Osteoblast (primary cell): ENCODE results near the gene HCLS1. TPM values are rescaled to one million over a fixed set of nuclear protein-coding genes. Genes with fewer than 3 reads are reported as not detected.

Experiments used
- DNase-seq: peaks from one replicate; pipeline ENCODE4 v3.0.0; 2011; ENCODE audit warnings: low spot score, mixed read lengths; ENCODE audit not compliant: insufficient read length; ENCODE audit errors: missing footprints
- H2AFZ ChIP-seq: 2 replicates; pipeline ENCODE4 v1.6.0; 2011; ENCODE audit warnings: mild to moderate bottlenecking, low read length
- H3K27ac ChIP-seq: 2 replicates; pipeline ENCODE4 v1.5.1; 2011; ENCODE audit warnings: mild to moderate bottlenecking, low read depth, low read length, moderate library complexity
- H3K27me3 ChIP-seq: 2 replicates; pipeline ENCODE4 v1.6.0; 2012; ENCODE audit warnings: mild to moderate bottlenecking, control low read depth, inconsistent platforms, low read length, moderate library complexity; ENCODE audit not compliant: insufficient read depth
- H3K36me3 ChIP-seq: 2 replicates; pipeline ENCODE4 v1.5.1; 2011; ENCODE audit warnings: mild to moderate bottlenecking, low read length, control low read depth, moderate library complexity; ENCODE audit not compliant: insufficient read depth
- H3K4me1 ChIP-seq: 2 replicates; pipeline ENCODE4 v1.5.1; 2011; ENCODE audit warnings: mild to moderate bottlenecking, low read length, control low read depth, moderate library complexity; ENCODE audit not compliant: insufficient read depth
- H3K4me2 ChIP-seq: 2 replicates; pipeline ENCODE4 v1.6.0; 2011; ENCODE audit warnings: mild to moderate bottlenecking, low read length; ENCODE audit not compliant: insufficient read depth
- H3K4me3 ChIP-seq: fragments of 200-600 bp; sonication (generic); 3 replicates; pipeline ENCODE4 v1.5.1; 2012; ENCODE audit warnings: mild to moderate bottlenecking, low read length, inconsistent platforms; ENCODE audit not compliant: insufficient read depth
- H3K79me2 ChIP-seq: 2 replicates; pipeline ENCODE4 v1.6.0; 2012; ENCODE audit warnings: mild to moderate bottlenecking, low read length, control low read depth, inconsistent platforms; ENCODE audit not compliant: insufficient read depth
- H3K9me3 ChIP-seq: 2 replicates; pipeline ENCODE4 v1.5.1; 2011; ENCODE audit warnings: low read depth, low read length, control low read depth
- H4K20me1 ChIP-seq: 2 replicates; pipeline ENCODE4 v1.6.0; 2012; ENCODE audit warnings: mild to moderate bottlenecking, low read length, control low read depth; ENCODE audit not compliant: insufficient read depth
- CTCF ChIP-seq: IDR thresholded peaks from 2 replicates; pipeline ENCODE4 v1.5.1; 2011; ENCODE audit warnings: mild to moderate bottlenecking, low read depth, low read length, moderate library complexity; ENCODE audit errors: extremely low read depth
- total RNA-seq: library from RNA; depleted of rRNA; stranded (reverse); fragments of >200 nt; gene quantifications from 2 replicates; pipeline ENCODE4 v1.2.3, GENCODE V29; 2012

Gene HCLS1
- total RNA-seq, 1 donor = 2.9 TPM

- no peak overlapping the region for H2AFZ ChIP-seq
- no peak overlapping the region for H3K27ac ChIP-seq
- TF ChIP-seq CTCF = no peak
- H3K4me1 ChIP-seq = no peaks in the 10 kb centered on the region
- peaks cover 55% of the 10 kb centered on the region for H3K36me3 ChIP-seq
- no peak overlapping the region for H3K4me2 ChIP-seq
- no peaks in the 10 kb centered on the region for H3K79me2 ChIP-seq
- no peaks in the 10 kb centered on the region for H3K27me3 ChIP-seq
- DNase-seq = no peak
- no peak overlapping the region for H3K4me3 ChIP-seq
- H3K9me3 ChIP-seq = no peaks in the 10 kb centered on the region
- H4K20me1 ChIP-seq = no peaks in the 10 kb centered on the region
Measured at GRCh38 chr3:121663171-121663847, 2.6 kb upstream of the HCLS1 start.

- no peak overlapping the region for H3K4me2 ChIP-seq
- DNase-seq = no peak
- H3K79me2 ChIP-seq = no peaks in the 10 kb centered on the region
- H3K27me3 ChIP-seq = no peaks in the 10 kb centered on the region
- no peak overlapping the region for H3K27ac ChIP-seq
- no peaks in the 10 kb centered on the region for H4K20me1 ChIP-seq
- no peak for TF ChIP-seq CTCF
- H3K4me1 ChIP-seq = no peaks in the 10 kb centered on the region
- no peak overlapping the region for H3K4me3 ChIP-seq
- H2AFZ ChIP-seq = no peak overlapping the region
- no peaks in the 10 kb centered on the region for H3K9me3 ChIP-seq
- peaks cover 50% of the 10 kb centered on the region for H3K36me3 ChIP-seq
Measured at GRCh38 chr3:121662742-121663141, 2.0 kb upstream of the HCLS1 start.

- H3K79me2 ChIP-seq = no peaks in the 10 kb centered on the region
Measured at GRCh38 chr3:121661376-121661775, 673 bp upstream of the HCLS1 start.

GRCh38 chr3:121659586-121659985, 1.1 kb downstream of the HCLS1 start:
- no peak for TF ChIP-seq CTCF
- Histone ChIP-seq H3K36me3 (peaks cover 18% of the 10 kb centered on the region), H3K4me3 (no peak overlapping the region), H3K27me3 (no peaks in the 10 kb centered on the region), H3K9me3 (no peaks in the 10 kb centered on the region), H2AFZ (no peak overlapping the region), H3K4me2 (peak overlapping the region; percentile 44), H3K79me2 (no peaks in the 10 kb centered on the region), H3K4me1 (no peaks in the 10 kb centered on the region), H3K27ac (no peak overlapping the region), H4K20me1 (no peaks in the 10 kb centered on the region)
- DNase-seq = no peak

More at GRCh38 chr3:121661376-121661775, 673 bp upstream of the HCLS1 start:
- DNase-seq = no peak
- Histone ChIP-seq H2AFZ (no peak overlapping the region), H3K27me3 (no peaks in the 10 kb centered on the region), H3K4me2 (no peak overlapping the region), H4K20me1 (no peaks in the 10 kb centered on the region), H3K27ac (no peak overlapping the region), H3K36me3 (peaks cover 36% of the 10 kb centered on the region), H3K4me1 (no peaks in the 10 kb centered on the region), H3K4me3 (no peak overlapping the region), H3K9me3 (no peaks in the 10 kb centered on the region)
- no peak for TF ChIP-seq CTCF
